Nephron (organoid): Measurements from ENCODE around the gene IP6K3.
A peak's percentile ranks its signal among the peaks of the same experiment; 100 is the strongest.

Source experiments
- H3K27ac Mint-ChIP-seq, 3 experiments: 2 replicates each; pipeline ENCODE4 v1.8.0; 2020; ENCODE audit warnings: mixed read lengths in 3 of 3, mild to moderate bottlenecking in 2 of 3, moderate library complexity in 1 of 3
- H3K27me3 Mint-ChIP-seq: 2 replicates; pipeline ENCODE4 v1.8.0; 2021; ENCODE audit warnings: low read depth, mild to moderate bottlenecking, moderate library complexity, mixed read lengths
- H3K36me3 Mint-ChIP-seq: 2 replicates; pipeline ENCODE4 v1.8.0; 2020; ENCODE audit warnings: low read depth, mixed read lengths
- H3K4me1 Mint-ChIP-seq: 2 replicates; pipeline ENCODE4 v1.8.0; 2020; ENCODE audit warnings: mixed read lengths
- H3K4me3 Mint-ChIP-seq, 3 experiments: 2 replicates each; pipeline ENCODE4 v1.8.0; 2020; ENCODE audit warnings: mild to moderate bottlenecking in 3 of 3, mixed read lengths in 3 of 3, moderate library complexity in 2 of 3
- H3K9me3 Mint-ChIP-seq: 2 replicates; pipeline ENCODE4 v1.8.0; 2020; ENCODE audit warnings: mixed read lengths
- TF ChIP-seq, protein P1 (sequence below), 3 experiments: fragments of 200-600 bp; sonication (generic); IDR thresholded peaks; one replicate each; pipeline ENCODE4 v1.5.0; 2021; ENCODE audit warnings: antibody characterized with exemption in 3 of 3; ENCODE audit not compliant: unreplicated experiment in 3 of 3

Gene IP6K3

DNA sequence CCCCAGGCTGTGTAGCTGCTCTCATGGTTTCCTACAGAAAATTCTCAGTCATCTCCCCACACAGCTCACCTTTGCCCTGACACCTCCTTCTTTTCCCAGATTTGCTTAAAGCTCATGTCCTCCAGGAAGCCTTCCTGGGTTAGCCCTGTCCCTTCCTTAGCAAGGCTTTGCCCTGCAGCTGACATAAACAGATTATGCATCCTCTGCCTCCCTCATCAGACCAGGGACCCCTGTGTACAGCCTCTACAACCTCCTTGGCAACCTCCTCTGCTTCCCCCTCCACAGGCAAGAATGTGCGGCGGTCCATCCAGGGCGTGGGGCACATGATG lies 75.0 kb downstream of the IP6K3 start:
- H3K27ac Mint-ChIP-seq, result peak overlapping the region in 1 of 3 experiments; percentile 40
- H3K9me3 Mint-ChIP-seq, result no peaks in the 10 kb centered on the region
- H3K36me3 Mint-ChIP-seq, result no peaks in the 10 kb centered on the region
- TF ChIP-seq, protein P1, sequence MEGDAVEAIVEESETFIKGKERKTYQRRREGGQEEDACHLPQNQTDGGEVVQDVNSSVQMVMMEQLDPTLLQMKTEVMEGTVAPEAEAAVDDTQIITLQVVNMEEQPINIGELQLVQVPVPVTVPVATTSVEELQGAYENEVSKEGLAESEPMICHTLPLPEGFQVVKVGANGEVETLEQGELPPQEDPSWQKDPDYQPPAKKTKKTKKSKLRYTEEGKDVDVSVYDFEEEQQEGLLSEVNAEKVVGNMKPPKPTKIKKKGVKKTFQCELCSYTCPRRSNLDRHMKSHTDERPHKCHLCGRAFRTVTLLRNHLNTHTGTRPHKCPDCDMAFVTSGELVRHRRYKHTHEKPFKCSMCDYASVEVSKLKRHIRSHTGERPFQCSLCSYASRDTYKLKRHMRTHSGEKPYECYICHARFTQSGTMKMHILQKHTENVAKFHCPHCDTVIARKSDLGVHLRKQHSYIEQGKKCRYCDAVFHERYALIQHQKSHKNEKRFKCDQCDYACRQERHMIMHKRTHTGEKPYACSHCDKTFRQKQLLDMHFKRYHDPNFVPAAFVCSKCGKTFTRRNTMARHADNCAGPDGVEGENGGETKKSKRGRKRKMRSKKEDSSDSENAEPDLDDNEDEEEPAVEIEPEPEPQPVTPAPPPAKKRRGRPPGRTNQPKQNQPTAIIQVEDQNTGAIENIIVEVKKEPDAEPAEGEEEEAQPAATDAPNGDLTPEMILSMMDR (IDR thresholded peaks at IDR 0.05; ENCODE audit: unreplicated experiment in 3 of 3), result no peak
- peaks cover 9% of the 10 kb centered on the region for H3K4me1 Mint-ChIP-seq
- peaks cover 18% of the 10 kb centered on the region for H3K27me3 Mint-ChIP-seq
- H3K4me3 Mint-ChIP-seq, result no peak overlapping the region
